CD4-positive, alpha-beta T cell treated with Interferon alpha-2 for 1 hour (primary cell): ENCODE data around the gene SIX6.

Source experiments
- DNase-seq, 2 donors: peaks; one replicate each; pipeline ENCODE4 v3.0.0-alpha.2; 2020 to 2022

Gene SIX6

DNA sequence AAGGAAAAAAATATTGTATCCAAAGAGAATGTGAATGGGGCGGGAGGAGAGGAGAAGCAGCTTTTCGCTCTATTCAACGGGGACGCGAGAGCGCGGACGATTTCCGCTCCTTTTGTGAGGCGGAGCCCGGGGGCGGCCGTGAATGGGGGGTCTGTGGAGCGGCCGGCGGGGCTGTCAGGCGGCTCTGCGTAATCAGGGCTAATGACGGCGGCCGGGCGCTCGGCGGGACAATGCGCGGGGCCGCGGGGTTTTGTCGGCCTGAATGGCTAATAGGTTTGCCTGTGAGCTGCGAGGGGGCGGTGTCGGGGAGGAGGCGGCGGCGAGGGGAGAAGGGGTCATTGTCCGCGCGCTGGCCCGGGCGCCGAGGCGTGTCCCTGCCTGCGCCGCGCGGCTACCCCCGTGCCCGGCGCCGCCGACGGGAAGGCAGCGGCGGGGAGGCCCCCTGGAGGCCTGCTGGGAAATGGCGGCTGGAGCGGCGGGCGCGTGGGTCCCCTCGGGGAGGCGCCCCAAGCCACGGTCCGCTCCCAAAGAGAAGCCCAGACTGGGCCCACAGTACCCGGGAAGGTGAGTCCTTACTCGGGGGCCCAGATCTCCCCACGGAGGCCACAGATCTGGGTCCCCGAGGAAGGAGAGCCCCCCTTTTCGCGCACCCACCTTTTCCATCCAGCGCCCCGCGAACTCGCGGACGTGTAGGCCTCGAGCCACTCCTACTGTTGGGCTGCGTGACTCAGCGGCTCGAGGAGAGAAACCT, 6.0 kb downstream of the SIX6 start:
- DNase-seq: no peak

DNA sequence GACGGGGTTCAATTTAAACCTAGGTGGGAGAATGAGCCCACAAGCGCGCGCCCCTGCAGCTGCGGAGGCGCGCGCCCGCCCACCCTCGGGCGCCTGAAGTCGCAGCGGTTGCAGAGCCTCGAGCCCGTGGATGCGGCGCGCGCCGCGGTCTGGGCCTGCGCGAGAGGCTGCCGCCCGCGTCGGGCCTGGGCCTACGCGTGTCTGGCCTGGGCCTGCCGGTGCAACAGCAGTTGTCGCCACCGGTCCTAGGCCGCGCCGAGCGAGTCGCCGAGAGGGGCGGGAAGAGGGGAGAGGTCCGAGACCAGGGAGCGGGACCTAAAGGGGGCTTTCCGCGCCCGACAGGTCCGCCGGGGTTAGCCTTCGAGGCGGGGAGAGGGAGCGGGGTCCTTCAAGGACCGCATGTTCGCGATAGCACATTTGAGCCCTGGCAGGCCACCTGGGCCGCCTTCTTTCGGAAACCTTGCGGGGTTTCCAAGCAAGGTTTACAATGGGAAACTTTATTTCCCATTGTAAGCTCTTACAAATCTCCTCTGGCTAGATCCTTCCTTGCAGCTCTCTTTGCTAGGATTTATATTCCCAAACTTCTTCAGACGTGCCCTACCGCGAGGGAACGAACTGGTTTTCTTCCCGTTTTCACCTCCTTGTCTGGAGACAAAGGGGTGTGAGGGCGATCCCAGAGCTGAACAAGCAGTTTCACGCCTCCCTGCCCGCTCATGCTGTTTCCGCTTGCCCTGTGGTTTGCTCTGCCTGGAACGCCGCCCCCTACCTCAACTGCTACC, 6.8 kb downstream of the SIX6 start:
- DNase-seq: no peak

DNA sequence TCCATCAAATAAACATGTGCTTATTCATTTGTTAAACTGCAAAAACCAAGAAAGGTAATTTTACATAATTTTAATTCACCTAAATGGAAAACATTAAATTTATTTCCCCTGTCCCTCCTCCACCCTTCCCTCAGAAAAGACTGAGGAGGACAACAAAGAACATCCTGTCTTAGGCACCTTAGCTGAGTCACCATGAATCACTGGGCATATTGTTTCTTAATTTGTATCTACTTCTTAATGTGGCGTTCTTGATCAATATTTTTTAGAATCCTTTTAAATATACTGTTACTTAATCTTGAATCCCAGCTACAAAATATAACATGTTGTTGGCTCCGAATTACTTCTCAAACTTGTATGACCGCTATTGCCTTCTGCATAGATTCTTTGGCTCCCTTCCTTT, 23.5 kb downstream of the SIX6 start:
- no peak for DNase-seq

DNA sequence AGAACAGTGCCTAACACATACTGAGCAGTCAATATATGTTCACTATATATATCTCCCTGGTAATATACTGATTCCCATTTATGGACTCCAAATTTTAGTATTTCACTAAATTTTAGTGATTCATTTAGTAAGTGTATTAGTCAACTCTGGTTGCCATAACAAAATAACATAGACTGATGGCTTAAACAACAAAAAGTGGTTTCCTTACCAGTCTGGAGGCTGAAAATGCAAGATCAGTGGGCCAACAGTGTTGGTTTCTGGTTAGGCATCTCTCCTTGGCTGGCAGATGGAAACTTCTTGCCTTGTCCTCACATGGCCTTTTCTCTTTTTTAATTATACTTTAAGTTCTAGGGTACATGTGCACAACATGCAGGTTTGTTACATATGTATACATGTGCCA, 28.7 kb downstream of the SIX6 start:
- no peak for DNase-seq

DNA sequence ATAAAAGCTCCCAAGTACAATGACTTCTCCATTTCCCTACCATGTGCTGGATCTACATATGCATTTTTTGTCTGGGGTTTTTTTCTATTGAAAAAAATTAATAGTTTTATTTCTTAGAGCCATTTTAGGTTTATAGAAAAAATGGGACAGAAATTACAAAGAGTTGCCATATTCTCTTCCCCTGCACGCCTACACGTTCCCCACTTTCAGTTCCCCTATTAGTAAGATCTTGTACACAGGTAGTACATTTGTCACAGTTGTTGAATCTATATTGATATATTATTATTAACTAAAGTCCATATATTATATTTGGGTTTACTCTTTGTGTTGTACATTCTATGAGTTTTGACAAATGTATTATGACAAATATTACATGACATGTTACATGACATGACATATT, 35.7 kb downstream of the SIX6 start:
- no peak for DNase-seq

DNA sequence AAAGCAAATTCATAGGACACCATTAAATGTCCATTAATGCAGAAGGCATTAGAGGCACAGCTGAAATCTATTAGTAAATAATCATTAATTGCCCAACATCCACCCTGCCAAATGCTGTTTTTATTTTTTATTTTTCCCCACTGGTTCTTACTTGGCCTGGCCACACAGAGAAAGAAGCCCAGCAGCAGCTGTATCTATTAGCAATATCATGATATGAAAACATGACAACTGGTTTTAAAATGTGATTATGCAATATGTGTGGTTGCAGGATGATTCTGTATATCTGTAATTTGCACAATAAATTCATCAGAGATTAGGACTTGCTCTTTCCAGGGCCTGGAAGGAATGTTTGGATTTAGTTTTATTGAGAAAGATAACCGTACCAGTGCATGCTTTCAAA, 44.9 kb downstream of the SIX6 start:
- no peak for DNase-seq

DNA sequence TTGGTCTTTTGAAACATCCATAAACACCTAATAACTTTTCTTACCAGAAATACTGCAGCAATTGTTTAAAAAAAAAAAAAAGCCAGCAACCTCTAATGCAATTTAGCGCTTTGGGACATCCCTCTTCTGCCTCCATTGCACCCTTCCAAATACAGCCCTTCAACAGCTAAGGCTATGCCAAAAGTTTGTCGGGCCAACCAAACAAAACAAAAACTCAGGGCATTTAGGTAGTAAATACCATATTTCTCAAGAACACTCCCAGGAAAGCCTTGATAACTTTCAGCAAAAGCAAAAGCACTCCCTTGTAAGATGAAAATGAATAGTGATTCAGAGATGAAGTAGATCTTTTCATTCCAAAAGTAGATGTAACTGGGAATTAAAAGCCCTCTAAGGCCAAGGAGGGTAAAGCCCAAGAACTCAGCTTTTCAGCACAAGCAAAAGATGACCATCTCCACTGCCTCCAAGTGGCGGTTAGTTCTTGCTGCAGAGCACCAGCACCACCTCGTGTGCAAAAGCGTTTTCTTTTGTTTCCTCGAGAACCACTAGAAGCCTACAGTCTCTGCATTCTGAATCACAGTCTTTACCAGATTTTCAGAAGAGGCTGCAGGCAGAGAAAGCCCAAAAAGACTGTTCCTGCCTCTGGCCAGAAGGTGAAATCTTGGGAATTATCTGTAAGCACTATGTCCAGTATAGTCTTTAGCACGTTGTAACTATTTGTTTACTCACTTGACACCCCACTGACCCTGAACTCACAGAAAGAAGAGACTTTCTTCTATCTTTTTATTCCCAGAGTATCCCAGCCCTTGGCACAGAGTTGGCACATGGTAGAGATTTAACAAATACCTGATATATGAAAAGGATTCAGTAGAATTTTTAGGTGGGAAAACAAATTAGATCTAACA, 53.1 kb downstream of the SIX6 start:
- peak in 1 of 2 donors; percentile 11 for DNase-seq
